OCI-LY1 (cell line): Measurements from ENCODE around the gene CCDC93.

ENCODE experiments used
- CTCF ChIP-seq: fragments of 200-600 bp; sonication (generic), shearing (Covaris generic); IDR thresholded peaks from 2 replicates; pipeline ENCODE4 v1.5.1; 2017; ENCODE audit warnings: mild to moderate bottlenecking, antibody characterized with exemption, low read length, moderate library complexity, mixed read lengths
- EZH2 ChIP-seq: fragments of 200-600 bp; sonication (generic), shearing (Covaris generic); IDR thresholded peaks from 2 replicates; pipeline ENCODE4 v1.8.0; 2017; ENCODE audit warnings: borderline replicate concordance, mixed run types, mild to moderate bottlenecking, antibody characterized with exemption, low read length, moderate library complexity, mixed read lengths

DNA sequence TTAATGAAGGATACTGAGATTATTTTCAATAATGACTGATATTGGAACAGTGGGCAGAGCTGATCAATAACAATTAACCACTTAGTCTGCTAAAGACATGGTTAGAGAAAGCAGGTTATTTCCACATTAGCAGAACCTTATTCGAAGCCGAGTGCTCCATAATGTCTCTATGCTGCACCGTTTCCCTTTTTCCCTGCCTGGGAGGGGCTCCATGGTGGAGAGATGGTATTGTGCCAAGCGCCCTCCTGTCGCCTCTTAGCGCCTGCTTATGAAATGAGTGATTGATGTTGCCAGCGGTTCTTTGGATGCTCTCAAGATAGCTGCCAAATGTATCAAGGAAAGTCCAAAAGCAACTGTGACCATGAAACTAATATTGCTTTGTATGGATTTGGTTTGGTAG lies 39.8 kb upstream of the CCDC93 start:
- TF ChIP-seq CTCF (no peak), EZH2 (no peak)
